Activated CD8-positive, alpha-beta memory T cell treated with anti-CD3 and anti-CD28 coated beads for 1 hour (primary cell): ENCODE results near the gene ZNF219.

ENCODE experiments used
- DNase-seq, 2 donors: peaks; one replicate each; pipeline ENCODE4 v3.0.0-alpha.2; 2020; ENCODE audit warnings: low read depth in 1 of 2; ENCODE audit errors: extremely low read depth in 1 of 2

Gene ZNF219

GRCh38 chr14:21098076-21098891 is at the start of gene ZNF219:
TSS of gene ZNF219 (minus strand) at chr14:21098655. CDS start at chr14:21093591, 5,064 bp downstream.
- DNase-seq, result no peak

GRCh38 chr14:21145437-21145836 is 47.0 kb upstream of the ZNF219 start:
- DNase-seq, result no peak

- DNase-seq, result no peak
Measured at GRCh38 chr14:21142357-21142756, 43.9 kb upstream of the ZNF219 start.

- no peak for DNase-seq
Measured at GRCh38 chr14:21136024-21136423, 37.6 kb upstream of the ZNF219 start.

GRCh38 chr14:21133901-21134300 is 35.4 kb upstream of the ZNF219 start:
- DNase-seq, result no peak

GRCh38 chr14:21123429-21123828 is 25.0 kb upstream of the ZNF219 start:
- DNase-seq, result no peak

- DNase-seq, result no peak
Measured at GRCh38 chr14:21121122-21121521, 22.7 kb upstream of the ZNF219 start.

GRCh38 chr14:21120686-21121085 is 22.2 kb upstream of the ZNF219 start:
- DNase-seq, result no peak

GRCh38 chr14:21118933-21119332 is 20.5 kb upstream of the ZNF219 start:
- DNase-seq, result no peak

GRCh38 chr14:21113369-21113768 is 14.9 kb upstream of the ZNF219 start:
- DNase-seq, result no peak

GRCh38 chr14:21112255-21112654 is 13.8 kb upstream of the ZNF219 start:
- no peak for DNase-seq

GRCh38 chr14:21109377-21110138 is 11.1 kb upstream of the ZNF219 start:
- DNase-seq, result no peak

GRCh38 chr14:21108791-21109190 is 10.3 kb upstream of the ZNF219 start:
- no peak for DNase-seq

GRCh38 chr14:21107283-21107800 is 8.9 kb upstream of the ZNF219 start:
- no peak for DNase-seq

- DNase-seq, result peak; percentile 58 to 59
Measured at GRCh38 chr14:21106498-21107282, 8.2 kb upstream of the ZNF219 start.

- DNase-seq, result no peak
Measured at GRCh38 chr14:21106176-21106497, 7.7 kb upstream of the ZNF219 start.

- no peak for DNase-seq
Measured at GRCh38 chr14:21105095-21105494, 6.6 kb upstream of the ZNF219 start.

- DNase-seq, result peak in 1 of 2 donors; percentile 49
Measured at GRCh38 chr14:21104448-21105060, 6.1 kb upstream of the ZNF219 start.

GRCh38 chr14:21103710-21104447 is 5.4 kb upstream of the ZNF219 start:
- peak; percentile 84 to 92 for DNase-seq

GRCh38 chr14:21103411-21103709 is 4.9 kb upstream of the ZNF219 start:
- no peak for DNase-seq
